Activated naive CD4-positive, alpha-beta T cell (primary cell): ENCODE data around the gene CST7.
"Not testable (repeated sequence)": the region's sequence is repeated elsewhere in the genome, so short reads cannot be mapped to it uniquely, and the experiment has no call there.

Experiments used
- DNase-seq, 4 experiments: peaks; one replicate each; lab custom pipeline; 2025; lab: John Stamatoyannopoulos, UW

The CST7 gene

DNA sequence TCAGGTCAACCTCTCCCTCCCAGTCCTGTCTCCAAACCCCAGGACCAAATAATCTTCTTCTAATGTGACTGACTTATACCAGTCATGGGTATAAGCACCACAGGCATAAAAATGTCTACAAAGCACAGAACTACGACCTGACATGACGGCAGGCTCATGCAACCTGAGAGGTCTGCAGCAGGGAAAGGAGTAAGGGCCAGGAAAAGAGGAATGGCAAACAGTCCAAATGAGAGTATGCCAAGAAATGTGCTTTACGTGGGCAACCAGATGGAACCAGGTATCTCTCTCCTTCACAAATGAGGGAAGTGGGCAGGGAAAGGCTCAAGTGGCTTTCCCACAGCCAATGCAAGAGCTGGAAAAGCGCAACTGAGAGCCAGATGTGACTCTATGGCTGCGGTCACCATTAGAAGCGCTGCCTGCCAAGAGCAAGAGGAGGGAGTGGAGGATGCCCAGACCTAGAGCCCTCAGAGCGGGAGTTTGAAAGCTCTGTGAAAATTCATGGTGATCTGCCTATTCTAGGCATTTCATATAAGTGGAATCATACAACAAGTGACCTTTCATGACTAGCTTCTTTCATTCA is 37.5 kb downstream of the CST7 start:
- DNase-seq, result no peak

DNA sequence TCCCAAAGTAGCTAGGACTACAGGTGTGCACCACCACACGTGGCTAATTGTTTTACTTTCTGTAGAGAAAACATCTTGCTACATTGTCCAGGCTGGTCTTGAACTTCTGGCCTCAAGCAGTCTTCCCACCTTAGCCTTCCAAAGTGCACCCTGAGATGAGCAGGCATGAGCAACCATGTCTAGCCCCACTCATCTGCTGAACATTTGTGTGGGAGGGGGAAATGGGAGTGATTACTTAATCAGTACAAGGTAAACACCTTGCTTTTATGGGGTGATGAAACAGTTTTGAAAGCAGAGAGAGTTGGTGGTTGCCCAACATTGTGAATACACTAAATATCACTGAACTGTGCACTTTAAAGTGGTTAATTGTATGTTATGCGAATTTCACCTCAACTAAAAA is 38.2 kb downstream of the CST7 start:
- DNase-seq, result no peak

DNA sequence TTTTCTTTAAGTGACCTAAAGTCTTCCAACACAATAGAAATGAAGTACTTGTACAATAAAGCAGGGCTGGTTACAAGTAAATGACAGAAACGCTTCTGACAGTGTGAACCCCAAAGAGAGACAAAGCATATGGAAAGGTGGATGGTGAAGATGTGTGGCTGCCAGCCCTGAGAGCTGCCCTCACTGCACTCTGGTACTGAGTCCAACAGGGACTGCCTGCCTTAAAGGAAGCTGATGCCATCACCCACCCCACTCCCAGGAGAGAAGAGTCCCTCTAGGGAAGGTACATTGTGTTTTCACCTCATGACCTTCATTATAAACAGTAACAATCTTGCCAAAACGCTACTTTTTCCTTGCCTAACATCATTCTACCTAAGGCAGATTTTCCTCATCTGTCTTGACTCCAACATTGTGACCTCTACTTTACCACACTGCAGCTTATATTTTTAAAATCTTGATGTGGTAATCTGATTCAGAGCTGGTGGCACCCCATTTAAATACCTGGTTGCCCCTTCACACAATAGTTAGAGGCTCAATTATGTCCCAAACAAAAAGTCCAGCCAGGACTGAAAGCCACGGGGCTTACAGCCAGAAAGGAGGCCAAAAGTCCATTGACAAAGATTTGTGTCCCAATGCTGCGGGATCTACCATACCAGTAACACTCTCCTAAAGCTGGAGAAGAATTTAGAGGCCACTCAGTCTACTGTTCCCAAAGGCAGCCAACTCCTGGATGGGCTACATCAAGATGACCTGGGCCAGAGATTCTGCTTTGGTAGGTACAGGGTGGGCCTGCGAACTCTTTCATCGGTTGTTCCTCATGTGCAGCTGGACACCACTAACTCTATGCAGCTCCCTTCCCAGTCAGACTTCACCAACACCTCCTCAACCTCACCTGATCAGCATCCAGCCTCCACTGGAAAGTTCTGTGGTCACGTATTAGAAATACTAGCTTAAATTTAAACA is 39.1 kb downstream of the CST7 start:
- DNase-seq, result no peak

DNA sequence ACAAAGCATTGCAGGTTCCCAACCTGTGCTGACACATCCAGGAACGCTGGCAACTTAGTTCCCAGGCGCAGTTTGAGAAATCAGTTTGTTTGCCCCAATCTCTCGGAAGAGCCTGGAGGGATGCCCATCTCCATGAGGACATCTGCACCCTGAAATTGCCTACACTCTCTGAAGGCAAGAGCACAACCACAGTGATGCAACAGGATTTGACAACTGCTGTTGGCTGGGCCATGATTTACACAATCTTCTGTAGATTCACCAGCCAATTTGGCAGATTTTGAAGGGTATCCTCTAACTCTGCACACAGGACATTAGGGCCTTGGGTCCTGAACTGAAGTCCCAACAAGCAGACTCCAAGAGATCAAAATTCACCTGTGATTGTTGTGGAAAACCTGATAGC is 40.1 kb downstream of the CST7 start:
- DNase-seq, result no peak

DNA sequence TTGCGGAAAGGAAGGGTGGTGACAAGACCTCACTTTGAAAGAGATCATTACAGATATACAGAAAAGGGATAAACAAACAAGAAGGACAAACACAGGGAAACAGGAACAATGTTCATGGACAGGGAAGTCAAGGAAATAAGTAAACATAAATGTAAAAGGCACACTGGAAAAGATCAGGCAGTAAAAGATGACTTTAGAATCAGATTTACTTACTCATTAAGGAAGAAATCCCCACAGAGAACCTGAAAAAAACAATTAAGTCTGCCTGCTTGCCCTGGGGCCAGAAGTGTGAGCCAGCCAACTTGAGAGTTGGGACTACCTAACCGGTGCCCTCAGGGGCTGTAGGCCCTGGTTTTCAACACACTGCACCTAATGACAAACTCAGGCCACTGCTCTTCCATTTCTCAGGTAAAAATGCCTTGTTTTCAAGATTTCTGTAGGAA is 41.8 kb downstream of the CST7 start:
- DNase-seq, result no peak

DNA sequence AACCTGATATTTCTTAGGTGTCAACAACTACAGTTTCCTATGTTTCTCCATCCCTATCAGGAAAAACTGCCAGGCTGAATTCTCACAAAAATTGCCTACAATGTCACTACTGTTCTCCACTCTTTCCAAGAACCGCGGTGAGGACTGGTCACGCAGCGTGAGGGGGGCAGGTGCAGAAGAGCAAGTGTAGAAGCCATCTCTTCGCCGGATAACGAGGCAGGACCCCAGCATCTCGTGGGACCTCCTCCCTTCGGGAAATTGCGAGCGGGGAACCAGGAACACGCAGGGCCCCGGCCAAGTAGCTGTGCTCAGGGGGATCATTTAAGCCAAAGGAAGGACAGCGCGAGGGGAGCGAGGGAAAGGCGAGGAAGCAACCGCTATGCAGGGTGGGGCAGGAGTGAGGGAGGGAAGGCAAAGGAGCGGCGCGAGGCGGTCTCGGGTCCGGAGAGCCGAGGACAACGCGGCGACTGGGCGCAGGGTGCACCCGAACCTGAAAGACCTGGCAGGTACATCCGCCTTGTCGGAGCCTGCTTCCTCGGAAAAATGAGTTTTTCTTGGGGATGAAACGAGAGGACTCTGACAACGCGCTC is 42.9 kb downstream of the CST7 start:
- no peak for DNase-seq

DNA sequence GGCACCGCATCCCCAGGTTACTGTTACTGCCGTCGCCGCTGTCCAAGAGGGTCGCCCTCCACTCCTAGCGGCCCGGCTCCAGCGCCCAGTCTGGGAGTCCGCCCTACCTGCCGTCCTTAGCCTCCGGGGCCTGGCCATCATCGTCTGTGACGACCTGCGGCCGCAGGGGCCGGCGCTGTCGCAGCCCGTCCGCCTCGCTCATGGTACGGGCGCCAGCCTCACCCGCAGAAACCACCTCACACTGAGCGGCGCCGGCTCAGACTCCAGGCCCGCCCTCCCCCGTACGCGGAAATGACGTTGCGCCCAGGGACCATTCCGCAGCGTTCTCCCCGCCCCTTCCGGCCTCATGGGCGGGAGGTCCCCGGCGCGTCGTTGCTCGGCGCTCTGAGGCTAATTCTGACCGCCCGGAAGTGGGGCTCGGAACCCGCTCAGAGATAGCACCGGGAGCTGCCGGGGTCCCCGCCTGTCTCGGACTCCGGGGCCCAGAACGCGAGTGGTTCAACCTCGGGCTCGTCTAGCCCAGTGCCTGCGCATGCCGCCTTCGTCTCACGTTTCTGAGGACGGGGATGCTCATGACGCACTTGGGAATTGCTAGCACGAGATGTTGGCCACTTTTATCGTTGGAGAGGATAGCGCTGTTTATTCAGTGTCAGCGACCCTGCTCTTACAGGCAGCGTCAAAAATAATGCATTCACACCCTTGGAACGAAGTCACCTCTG is 43.6 kb downstream of the CST7 start, which contains the start of gene APMAP:
APMAP (minus strand) TSS at position 265 of the 719 bp plus-strand sequence; CDS start at position 202, 63 bp downstream.
- DNase-seq, result peak; percentile 80 to 93 (median 90)

DNA sequence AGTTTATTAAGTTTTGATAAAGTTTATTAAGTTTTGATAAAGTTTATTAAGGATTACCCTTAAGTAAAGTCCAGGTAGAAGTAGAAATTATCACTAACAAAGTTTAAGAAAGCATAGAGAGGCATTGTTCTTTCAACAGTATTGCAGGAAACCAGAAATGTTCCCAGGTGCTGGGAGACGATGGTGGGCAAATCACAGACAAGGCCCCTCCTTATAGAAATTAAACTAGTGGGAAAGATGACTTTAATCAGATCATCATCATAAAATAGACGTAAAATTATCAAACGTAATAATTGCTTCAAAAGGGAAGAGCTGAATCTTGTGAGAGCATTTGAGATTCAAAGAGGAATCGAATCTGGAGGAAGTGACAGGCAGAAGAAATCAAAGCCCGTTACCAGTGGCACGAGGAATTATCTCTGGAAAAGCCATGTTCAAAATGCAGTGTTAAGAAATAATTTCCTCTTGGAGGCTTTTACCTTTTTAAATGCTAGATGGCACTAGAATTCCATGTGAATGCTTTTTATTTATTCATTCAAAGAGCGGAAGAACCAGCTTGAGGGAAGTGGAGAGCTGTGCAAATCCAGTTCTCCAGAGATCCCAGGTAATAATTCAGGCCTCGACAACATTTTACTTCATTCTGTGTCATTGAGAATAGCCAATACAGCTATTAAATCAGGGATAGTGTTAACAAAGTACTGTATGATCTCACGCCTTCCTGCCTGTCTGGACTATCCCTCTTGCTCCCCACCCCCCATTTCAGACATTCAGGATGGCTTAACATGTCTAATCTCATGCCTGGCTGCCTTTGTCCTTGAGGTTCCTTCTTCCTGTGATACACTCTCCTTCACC is 44.5 kb downstream of the CST7 start:
- no peak for DNase-seq

DNA sequence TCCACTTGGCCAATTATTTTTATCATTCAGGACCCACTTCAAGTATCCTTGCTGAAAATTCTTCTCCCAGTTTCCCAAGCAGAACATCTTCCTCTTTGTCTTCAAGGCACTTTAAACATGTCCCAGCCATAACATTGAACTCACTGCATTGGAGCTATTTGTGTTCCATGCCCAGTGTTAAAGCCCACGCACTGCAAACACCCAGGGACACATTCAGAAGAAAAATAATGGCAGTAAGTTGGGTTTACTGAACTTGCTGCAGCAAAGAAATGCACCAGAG is 45.1 kb downstream of the CST7 start:
- DNase-seq, result no peak

DNA sequence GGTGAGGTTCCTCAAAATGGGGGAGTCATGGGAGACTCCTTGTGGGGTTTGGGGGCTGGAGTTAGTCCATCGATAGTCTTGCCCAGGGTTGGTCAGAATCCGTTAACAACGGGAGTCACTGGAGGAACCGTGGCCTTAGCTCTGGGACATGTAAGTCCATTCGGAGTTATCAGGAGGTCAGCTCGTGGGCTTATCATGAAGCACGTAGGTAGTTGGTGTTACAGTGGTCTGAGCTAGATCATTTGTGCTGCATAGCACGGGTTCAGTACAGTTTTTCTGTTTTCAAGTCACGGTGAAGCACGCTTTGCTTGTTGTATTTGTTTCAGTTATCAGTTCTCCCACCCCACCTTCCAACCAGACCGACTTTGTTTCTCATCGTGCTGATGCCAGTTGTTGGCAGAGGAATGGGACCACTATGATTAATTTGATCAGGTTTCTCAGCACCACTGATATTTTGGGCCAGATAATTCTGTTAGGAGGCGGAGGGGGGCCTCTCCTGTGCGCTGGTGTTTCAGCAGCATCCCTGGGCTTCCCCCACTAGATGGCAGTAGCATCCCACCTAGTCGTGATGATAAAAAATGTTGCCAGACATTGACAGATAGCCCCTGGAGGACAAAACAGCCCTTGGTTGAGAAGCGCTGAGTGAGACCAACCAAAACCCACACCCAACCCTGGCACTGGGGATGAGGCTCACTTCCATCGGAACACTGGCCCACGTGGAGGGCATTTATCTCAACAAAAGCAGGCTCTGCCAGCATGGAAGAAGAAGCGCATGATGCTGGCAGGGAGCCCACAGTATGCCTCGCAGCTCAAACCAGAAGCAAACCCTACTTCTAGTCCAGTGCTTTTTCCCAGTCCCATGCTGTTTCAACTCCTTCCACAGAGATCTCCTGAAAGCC is 45.6 kb downstream of the CST7 start:
- peak; percentile 50 to 75 (median 66) for DNase-seq

DNA sequence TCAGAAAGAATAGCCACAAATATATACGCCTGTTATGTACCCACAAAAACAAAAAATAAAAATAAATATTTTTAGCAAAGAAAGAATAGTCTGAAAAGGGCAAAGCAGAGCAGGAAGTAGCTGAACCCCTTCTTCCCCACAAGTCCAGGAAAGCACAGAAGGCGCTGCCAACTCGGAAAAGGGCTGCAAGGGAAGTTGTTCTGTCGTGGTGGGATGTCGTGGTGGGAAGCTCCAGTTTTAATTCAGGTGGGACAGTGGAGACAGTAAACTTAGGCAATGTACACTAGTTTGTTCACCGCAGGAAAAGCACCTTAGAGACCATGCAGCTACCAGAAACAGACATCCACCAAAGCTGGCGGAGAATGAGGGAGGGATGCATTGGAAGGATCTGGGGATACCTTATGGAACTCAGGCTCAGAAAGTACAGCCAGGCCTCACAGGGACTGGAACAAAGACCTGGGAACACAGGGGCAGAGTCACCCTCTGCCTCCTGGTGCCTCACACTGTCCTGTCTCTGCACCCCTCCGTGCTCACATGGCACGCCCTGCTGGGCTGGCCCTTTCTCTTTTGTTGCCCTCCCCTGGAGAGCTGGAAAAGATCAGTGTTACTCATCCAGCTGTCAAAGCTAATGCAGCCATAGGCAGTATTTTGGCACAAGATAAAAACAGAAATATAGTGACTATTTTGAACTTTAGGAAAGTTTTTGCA is 46.8 kb downstream of the CST7 start:
- DNase-seq, result no peak

DNA sequence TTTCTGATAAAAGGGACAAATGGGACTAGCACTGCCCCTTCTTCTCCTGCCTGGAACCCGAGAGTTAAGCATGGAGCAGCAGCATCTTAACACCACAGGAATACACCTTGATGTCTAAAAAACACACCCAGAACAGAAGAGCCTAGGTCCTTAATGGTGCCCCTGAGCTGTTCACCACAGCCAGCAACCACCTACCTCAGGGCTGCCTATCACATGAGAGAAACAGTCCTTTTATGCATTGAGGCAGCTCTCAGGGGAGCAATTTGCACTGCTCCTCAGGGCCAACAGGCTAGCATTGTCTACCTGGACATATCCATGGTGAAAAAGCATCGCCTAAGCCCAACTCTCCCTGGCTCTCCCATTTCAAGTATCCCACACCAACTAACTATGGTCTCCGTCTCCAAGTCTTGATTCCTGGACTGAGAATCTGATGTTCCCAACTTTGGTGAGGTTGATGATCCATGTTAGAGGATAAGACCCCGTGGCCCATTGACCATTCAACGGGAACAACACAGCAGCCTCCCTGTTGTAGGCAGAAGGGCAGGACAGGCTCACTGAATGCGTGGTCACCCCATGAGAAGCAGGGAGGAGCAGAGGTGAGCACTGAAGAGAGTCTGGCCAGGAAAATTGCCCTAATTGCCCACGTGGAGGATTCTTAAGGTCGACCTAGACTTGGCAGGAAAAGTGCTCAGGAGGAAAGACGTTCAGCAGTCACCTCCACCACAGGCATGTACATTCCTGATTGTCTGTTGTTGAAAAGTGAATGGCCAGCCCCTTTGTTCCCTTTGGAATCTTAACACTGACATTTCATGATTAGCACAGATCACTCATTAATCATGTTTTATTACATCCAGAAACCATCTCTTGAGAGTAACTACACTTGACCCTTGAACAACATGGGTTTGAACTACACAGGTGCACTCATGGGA is 47.6 kb downstream of the CST7 start:
- no peak for DNase-seq

DNA sequence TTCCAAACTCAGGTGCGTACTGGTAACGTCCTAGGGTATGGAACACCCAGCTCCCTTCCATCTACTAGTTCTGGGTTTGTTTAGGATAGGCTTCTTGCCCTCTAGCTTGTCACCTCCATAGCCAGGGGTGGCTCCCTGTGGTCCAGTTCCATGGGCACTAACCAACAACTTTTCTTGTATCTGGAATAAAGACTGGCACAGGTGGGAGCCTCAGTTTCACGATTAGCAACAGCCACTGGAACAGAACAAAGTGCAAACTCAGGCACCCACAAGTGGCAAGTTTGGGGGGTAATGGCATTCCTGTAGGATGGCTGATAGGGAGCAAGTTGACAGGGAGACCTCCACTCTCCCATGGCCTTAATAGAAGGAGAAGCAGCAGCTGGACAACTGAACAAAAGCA is 49.1 kb downstream of the CST7 start:
- DNase-seq, result no peak

DNA sequence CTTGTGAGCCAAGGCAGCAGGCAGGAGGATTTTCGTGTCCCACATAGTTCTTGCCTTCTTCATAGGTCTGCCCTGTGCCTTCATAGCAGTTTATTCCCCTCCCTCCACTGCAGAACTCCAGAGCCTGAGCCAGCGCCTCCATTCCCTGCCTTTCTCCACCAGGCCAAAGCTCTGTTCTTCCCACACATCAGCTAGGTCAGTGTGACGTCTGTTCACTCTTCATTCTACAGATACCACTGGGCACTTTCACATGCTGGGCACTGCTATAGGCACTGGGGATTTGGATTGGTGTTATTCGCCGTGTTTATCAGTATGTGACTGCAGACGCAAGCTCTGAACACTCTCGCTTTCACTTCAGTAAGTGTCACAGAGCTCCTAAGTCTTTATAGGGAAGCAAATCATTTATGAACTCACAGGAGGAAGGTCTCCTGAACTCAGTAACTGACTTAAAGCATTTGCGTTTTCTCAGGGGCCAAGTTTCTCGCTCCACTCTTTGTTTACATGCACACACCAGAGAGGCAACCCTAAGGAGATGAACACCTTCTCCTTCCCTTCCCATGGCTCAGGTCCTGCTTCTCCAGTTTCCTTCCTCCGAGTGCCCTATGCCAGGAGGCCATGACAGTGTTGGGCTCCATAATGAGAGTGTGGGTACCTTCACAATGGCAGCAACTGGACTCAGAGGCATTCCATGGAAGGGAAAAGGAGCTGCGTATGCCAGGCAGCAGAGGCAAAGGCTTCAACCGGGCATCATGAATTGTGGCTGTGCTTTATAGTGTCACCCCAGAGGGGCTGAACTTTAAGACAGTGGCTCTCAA is 49.8 kb downstream of the CST7 start:
- DNase-seq, result no peak

DNA sequence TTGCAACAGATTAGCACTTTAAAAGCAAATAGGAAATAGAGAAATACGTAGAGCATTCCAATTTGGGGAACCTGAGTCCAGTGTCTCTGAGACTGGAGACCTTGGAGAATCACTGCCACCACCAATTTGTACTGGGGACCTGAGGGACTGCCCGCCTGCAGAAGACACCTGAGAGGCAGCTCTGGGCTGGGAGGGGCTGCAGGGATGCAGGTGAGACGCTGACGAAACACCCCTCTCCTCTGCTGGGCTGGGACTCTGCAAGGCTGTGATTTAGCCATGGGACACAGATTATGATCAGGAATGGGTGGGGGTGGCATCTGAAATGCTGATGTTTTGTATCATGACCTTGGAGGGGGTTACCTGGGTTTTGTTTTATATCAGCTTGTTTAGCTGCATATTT is 50.5 kb downstream of the CST7 start:
- no peak for DNase-seq

DNA sequence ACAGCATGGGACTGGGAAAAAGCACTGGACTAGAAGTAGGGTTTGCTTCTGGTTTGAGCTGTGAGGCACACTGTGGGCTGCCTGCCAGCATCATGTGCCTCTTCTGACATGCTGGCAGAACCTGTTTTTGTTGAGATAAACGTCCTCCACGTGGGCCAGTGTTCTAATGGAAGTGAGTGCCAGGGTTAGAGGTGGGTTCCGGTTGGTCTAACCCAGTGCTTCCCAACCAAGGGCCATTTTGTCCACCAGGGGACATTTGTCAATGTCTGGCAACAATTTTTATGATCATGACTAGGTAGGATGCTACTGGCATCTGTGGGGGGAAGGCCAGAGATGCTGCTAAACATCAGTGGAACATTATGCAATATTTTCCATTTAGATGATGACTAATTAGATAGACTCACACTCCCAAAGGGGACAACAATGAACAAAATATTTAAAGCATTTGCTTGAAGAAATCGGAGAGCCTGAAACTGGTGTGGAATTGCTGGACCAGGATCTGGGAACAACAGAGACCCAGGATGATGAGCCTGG is 51.3 kb downstream of the CST7 start:
- no peak for DNase-seq

DNA sequence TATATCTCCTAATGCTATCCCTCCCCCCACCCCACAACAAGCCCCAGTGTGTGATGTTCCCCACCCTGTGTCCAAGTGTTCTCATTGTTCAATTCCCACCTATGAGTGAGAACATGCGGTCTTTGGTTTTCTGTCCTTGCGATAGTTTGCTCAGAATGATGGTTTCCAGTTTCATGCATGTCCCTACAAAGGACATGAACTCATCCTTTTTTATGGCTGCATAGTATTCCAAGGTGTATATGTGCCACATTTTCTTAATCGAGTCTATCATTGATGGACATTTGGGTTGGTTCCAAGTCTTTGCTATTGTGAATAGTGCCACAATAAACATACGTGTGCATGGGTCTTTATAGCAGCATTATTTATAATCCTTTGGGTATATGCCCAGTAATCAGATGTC is 52.3 kb downstream of the CST7 start:
- not testable (repeated sequence) for DNase-seq

DNA sequence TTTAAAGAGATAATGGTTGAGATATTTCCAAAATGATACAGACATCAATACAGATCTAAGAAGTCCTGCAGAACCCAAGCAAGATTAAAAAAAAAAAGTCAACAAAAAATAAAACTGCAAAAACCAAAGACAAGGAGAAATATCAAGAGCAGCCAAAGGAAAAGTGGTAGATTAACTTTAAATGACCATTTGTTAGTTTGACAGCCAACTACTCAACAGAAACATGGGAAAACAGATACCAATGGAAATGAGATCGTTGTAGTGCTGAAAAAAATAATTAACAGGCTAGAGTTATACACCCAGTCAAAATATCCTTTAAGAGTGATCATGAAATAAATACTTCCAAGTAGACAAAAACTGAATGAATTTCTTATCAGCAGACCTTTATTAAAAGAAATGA is 53.9 kb downstream of the CST7 start:
- no peak for DNase-seq
